ENCODE data around the gene PPWD1. TPM values are rescaled to one million over a fixed set of nuclear protein-coding genes. Genes with fewer than 3 reads are reported as not detected.
A peak's percentile ranks its signal among the peaks of the same experiment; 100 is the strongest.

The PPWD1 gene
- total RNA-seq, 2 experiments from 2014 or later = 51.5 to 54.3 TPM

DNA sequence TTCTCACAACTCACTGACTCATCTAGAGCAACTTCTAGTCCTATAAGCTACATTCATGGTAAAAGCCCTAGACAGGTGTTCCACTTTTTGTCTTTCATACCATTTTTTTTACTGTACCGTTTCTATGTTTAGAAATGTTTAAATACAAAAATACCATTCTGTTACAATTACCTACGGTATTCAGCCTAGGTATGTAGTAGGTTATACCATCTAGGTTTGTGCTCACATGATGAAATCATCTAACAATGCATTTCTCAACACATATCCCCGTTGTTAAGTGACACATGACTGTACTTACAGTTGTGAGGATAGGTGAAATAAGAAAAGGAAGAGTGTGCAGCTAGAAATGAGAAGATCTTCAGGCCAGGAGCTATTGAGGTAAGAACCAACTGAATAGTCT, 6.4 kb upstream of the PPWD1 start:
- Histone ChIP-seq H3K4me2 (ENCODE audit: low read length) (no peak overlapping the region), H3K9me3 (ENCODE audit: low read length) (no peaks in the 10 kb centered on the region), H3K4me3 (ENCODE audit: low read depth, low read length, poor library complexity, severe bottlenecking) (no peak overlapping the region), H3K79me2 (ENCODE audit: insufficient read depth, low read depth, low read length) (peaks cover 30% of the 10 kb centered on the region), H3K36me3 (ENCODE audit: insufficient read depth, low read length) (peaks cover 79% of the 10 kb centered on the region), H4K20me1 (ENCODE audit: insufficient read depth, low read length) (0 out of 2 replicates have a peak, but pooled peaks cover 8% of the 10 kb centered on the region), H3K9me2 (ENCODE audit: insufficient read depth, low read length) (no peaks in the 10 kb centered on the region), H2AFZ (ENCODE audit: low read length) (no peak overlapping the region), H3K27ac (ENCODE audit: low read depth, low read length, poor library complexity, severe bottlenecking) (no peak overlapping the region), H3K4me1 (ENCODE audit: insufficient read depth, low read length, poor library complexity, severe bottlenecking) (peaks cover 11% of the 10 kb centered on the region)
- ChIA-PET POLR2A (interaction anchor here (0.7 to 2.2 kb wide), 7 partner anchors 9 to 788 kb away, joined by 3 to 13 read pairs (median 3); partner anchors contain the start of genes CWC27 and SREK1IP1), CTCF (ENCODE audit: unreplicated experiment) (no interaction called here)
- no peak for DNase-seq (ENCODE audit: low spot score)
- no TSS peak for BruUV-seq (replicated peaks)
- TF ChIP-seq, protein P1, sequence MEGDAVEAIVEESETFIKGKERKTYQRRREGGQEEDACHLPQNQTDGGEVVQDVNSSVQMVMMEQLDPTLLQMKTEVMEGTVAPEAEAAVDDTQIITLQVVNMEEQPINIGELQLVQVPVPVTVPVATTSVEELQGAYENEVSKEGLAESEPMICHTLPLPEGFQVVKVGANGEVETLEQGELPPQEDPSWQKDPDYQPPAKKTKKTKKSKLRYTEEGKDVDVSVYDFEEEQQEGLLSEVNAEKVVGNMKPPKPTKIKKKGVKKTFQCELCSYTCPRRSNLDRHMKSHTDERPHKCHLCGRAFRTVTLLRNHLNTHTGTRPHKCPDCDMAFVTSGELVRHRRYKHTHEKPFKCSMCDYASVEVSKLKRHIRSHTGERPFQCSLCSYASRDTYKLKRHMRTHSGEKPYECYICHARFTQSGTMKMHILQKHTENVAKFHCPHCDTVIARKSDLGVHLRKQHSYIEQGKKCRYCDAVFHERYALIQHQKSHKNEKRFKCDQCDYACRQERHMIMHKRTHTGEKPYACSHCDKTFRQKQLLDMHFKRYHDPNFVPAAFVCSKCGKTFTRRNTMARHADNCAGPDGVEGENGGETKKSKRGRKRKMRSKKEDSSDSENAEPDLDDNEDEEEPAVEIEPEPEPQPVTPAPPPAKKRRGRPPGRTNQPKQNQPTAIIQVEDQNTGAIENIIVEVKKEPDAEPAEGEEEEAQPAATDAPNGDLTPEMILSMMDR (conservative IDR thresholded peaks at IDR 0.05; ENCODE audit: low read length) = no peak
- no peak for TF ChIP-seq EZH2phosphoT487 (IDR thresholded peaks at IDR 0.05; ENCODE audit: borderline replicate concordance, low read depth, low read length)
- intact Hi-C loops (cut with micrococcal nuclease; ENCODE audit: unreplicated experiment) = no loop called here

- Histone ChIP-seq H3K4me2 (ENCODE audit: low read length) (peak overlapping the region; percentile 84), H4K20me1 (ENCODE audit: insufficient read depth, low read length) (0 out of 2 replicates have a peak, but pooled peaks cover 5% of the 10 kb centered on the region), H3K4me1 (ENCODE audit: insufficient read depth, low read length, poor library complexity, severe bottlenecking) (peaks cover 29% of the 10 kb centered on the region), H2AFZ (ENCODE audit: low read length) (peak overlapping the region; percentile 88), H3K27ac (ENCODE audit: low read depth, low read length, poor library complexity, severe bottlenecking) (peak overlapping the region; percentile 80), H3K36me3 (ENCODE audit: insufficient read depth, low read length) (peaks cover 34% of the 10 kb centered on the region), H3K4me3 (ENCODE audit: low read depth, low read length, poor library complexity, severe bottlenecking) (peak overlapping the region; percentile 90), H3K9me2 (ENCODE audit: insufficient read depth, low read length) (no peaks in the 10 kb centered on the region), H3K9me3 (ENCODE audit: low read length) (no peaks in the 10 kb centered on the region), H3K79me2 (ENCODE audit: insufficient read depth, low read depth, low read length) (peaks cover 83% of the 10 kb centered on the region)
- TF ChIP-seq, protein P1 (conservative IDR thresholded peaks at IDR 0.05; ENCODE audit: low read length) = no peak
- TF ChIP-seq EZH2phosphoT487 (IDR thresholded peaks at IDR 0.05; ENCODE audit: borderline replicate concordance, low read depth, low read length) = no peak
- no peak for DNase-seq (ENCODE audit: low spot score)
- POLR2A ChIA-PET = interaction anchor here (0.6 to 4.9 kb wide), 12 partner anchors 8 to 600 kb away, joined by 3 to 28 read pairs (median 5); partner anchors contain the start of genes SHLD3, TRAPPC13 and TRIM23
- intact Hi-C loops (cut with micrococcal nuclease; ENCODE audit: unreplicated experiment) = loop anchor here (2.0 to 10.0 kb wide), 3 partner anchors 59 to 581 kb away; partner anchors contain the start of genes SREK1 and TRIM23
- CTCF ChIA-PET (ENCODE audit: unreplicated experiment) = interaction anchor here (1.4 kb wide), 1 partner anchor 20 kb away, joined by 4 read pairs; no protein-coding TSS in a partner anchor
- no TSS peak for BruUV-seq (replicated peaks)
These were observed 681 bp downstream of the PPWD1 start for GRCh38 chr5:65563777-65564176.

DNA sequence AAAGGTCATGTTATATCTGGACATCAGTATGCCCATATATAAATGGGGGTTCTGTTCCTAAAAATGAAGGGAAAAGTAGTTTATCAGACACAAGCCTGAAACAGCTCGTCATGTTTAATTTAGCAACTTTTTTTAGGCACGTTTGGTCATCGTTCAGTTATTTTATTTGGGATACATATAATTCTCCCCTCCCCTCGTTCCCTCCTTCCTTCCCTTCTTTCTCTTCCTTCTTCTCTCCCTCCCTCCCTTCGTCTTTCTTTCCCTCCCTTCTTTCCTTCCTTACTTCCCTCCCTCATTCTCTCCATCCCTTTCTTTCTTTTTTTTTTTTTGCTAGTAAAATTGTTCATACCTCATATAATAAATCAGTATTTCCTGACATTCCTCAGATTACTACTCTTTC, 3.4 kb downstream of the PPWD1 start:
- H3K27ac ChIP-seq (ENCODE audit: low read depth, low read length, poor library complexity, severe bottlenecking) = no peak overlapping the region
- intact Hi-C loops (cut with micrococcal nuclease; ENCODE audit: unreplicated experiment) = loop anchor here (10.0 kb wide), 1 partner anchor 578 kb away; the partner anchor contains the start of gene SREK1
- TF ChIP-seq, protein P1 (conservative IDR thresholded peaks at IDR 0.05; ENCODE audit: low read length) = no peak
- TF ChIP-seq EZH2phosphoT487 (IDR thresholded peaks at IDR 0.05; ENCODE audit: borderline replicate concordance, low read depth, low read length) = no peak
- H3K4me2 ChIP-seq (ENCODE audit: low read length) = no peak overlapping the region
- H4K20me1 ChIP-seq (ENCODE audit: insufficient read depth, low read length) = peaks cover 3% of the 10 kb centered on the region; the same call in 1 of the 2 replicates
- no peak overlapping the region for H2AFZ ChIP-seq (ENCODE audit: low read length)
- DNase-seq (ENCODE audit: low spot score) = no peak
- no TSS peak for BruUV-seq (replicated peaks)
- CTCF ChIA-PET (ENCODE audit: unreplicated experiment) = no interaction called here
- H3K9me3 ChIP-seq (ENCODE audit: low read length) = no peaks in the 10 kb centered on the region
- H3K4me1 ChIP-seq (ENCODE audit: insufficient read depth, low read length, poor library complexity, severe bottlenecking) = peaks cover 20% of the 10 kb centered on the region
- POLR2A ChIA-PET = interaction anchor here (3.0 kb wide), 1 partner anchor 11 kb away, joined by 13 read pairs; no protein-coding TSS in a partner anchor
- peaks cover 37% of the 10 kb centered on the region for H3K36me3 ChIP-seq (ENCODE audit: insufficient read depth, low read length)
- no peaks in the 10 kb centered on the region for H3K9me2 ChIP-seq (ENCODE audit: insufficient read depth, low read length)
- no peak overlapping the region for H3K4me3 ChIP-seq (ENCODE audit: low read depth, low read length, poor library complexity, severe bottlenecking)
- H3K79me2 ChIP-seq (ENCODE audit: insufficient read depth, low read depth, low read length) = peaks cover 70% of the 10 kb centered on the region

Data from OCI-LY7 (cell line).